Measurements from ENCODE around the gene FBXO39. TPM values are rescaled to one million over a fixed set of nuclear protein-coding genes. Genes with fewer than 3 reads are reported as not detected.
"Not testable (repeated sequence)": the region's sequence is repeated elsewhere in the genome, so short reads cannot be mapped to it uniquely, and the experiment has no call there.

FBXO39 gene
- total RNA-seq, 1 donor from 2014 or later = not detected

GRCh38 chr17:6799738-6800137 is 23.7 kb downstream of the FBXO39 start:
- DNase-seq (ENCODE audit: extremely low spot score, unreplicated experiment) = no peak
- no peaks in the 10 kb centered on the region for H3K36me3 Mint-ChIP-seq
- no peaks in the 10 kb centered on the region for H3K9me3 Mint-ChIP-seq
- H3K4me1 Mint-ChIP-seq (ENCODE audit: unreplicated experiment) = no peaks in the 10 kb centered on the region
- no peak overlapping the region for H3K27ac Mint-ChIP-seq
- TF ChIP-seq CTCF (conservative IDR thresholded peaks at IDR 0.05) = no peak
- H3K27me3 Mint-ChIP-seq = peaks cover 24% of the 10 kb centered on the region
- H3K4me3 Mint-ChIP-seq = no peak overlapping the region

GRCh38 chr17:6800422-6801027 is 24.5 kb downstream of the FBXO39 start:
- Mint-ChIP-seq H3K27ac (no peak overlapping the region), H3K9me3 (no peaks in the 10 kb centered on the region), H3K36me3 (no peaks in the 10 kb centered on the region), H3K4me3 (no peak overlapping the region), H3K27me3 (peaks cover 31% of the 10 kb centered on the region), H3K4me1 (ENCODE audit: unreplicated experiment) (no peaks in the 10 kb centered on the region)
- TF ChIP-seq CTCF (conservative IDR thresholded peaks at IDR 0.05) = peak; percentile 62
- DNase-seq (ENCODE audit: extremely low spot score, unreplicated experiment) = no peak

- Mint-ChIP-seq H3K4me1 (ENCODE audit: unreplicated experiment) (no peaks in the 10 kb centered on the region), H3K27me3 (peaks cover 13% of the 10 kb centered on the region), H3K9me3 (peaks cover 8% of the 10 kb centered on the region), H3K4me3 (no peak overlapping the region), H3K27ac (no peak overlapping the region), H3K36me3 (no peaks in the 10 kb centered on the region)
- no peak for DNase-seq (ENCODE audit: extremely low spot score, unreplicated experiment)
- no peak for TF ChIP-seq CTCF (conservative IDR thresholded peaks at IDR 0.05)
These were observed 35.5 kb downstream of the FBXO39 start for GRCh38 chr17:6811510-6811909.

GRCh38 chr17:6812295-6812694 is 36.3 kb downstream of the FBXO39 start:
- H3K9me3 Mint-ChIP-seq = peaks cover 8% of the 10 kb centered on the region
- no peak for DNase-seq (ENCODE audit: extremely low spot score, unreplicated experiment)
- no peak for TF ChIP-seq CTCF (conservative IDR thresholded peaks at IDR 0.05)
- H3K27me3 Mint-ChIP-seq = peaks cover 13% of the 10 kb centered on the region
- no peak overlapping the region for H3K27ac Mint-ChIP-seq
- H3K4me3 Mint-ChIP-seq = no peak overlapping the region
- H3K36me3 Mint-ChIP-seq = no peaks in the 10 kb centered on the region
- H3K4me1 Mint-ChIP-seq (ENCODE audit: unreplicated experiment) = no peaks in the 10 kb centered on the region

GRCh38 chr17:6815775-6816174 is 39.8 kb downstream of the FBXO39 start:
- Mint-ChIP-seq H3K36me3 (no peaks in the 10 kb centered on the region), H3K27me3 (peaks cover 20% of the 10 kb centered on the region), H3K27ac (no peak overlapping the region), H3K4me1 (ENCODE audit: unreplicated experiment) (no peaks in the 10 kb centered on the region), H3K4me3 (no peak overlapping the region), H3K9me3 (no peaks in the 10 kb centered on the region)
- no peak for DNase-seq (ENCODE audit: extremely low spot score, unreplicated experiment)
- no peak for TF ChIP-seq CTCF (conservative IDR thresholded peaks at IDR 0.05)

- not testable (repeated sequence) for H3K4me3 Mint-ChIP-seq; H3K36me3 Mint-ChIP-seq; H3K9me3 Mint-ChIP-seq; H3K4me1 Mint-ChIP-seq (ENCODE audit: unreplicated experiment); H3K27ac Mint-ChIP-seq; DNase-seq (ENCODE audit: extremely low spot score, unreplicated experiment)
- peaks cover 18% of the 10 kb centered on the region for H3K27me3 Mint-ChIP-seq
These were observed 40.4 kb downstream of the FBXO39 start for GRCh38 chr17:6816368-6816767.
